Measurements from ENCODE around the gene CACNB2.

Gene CACNB2

DNA sequence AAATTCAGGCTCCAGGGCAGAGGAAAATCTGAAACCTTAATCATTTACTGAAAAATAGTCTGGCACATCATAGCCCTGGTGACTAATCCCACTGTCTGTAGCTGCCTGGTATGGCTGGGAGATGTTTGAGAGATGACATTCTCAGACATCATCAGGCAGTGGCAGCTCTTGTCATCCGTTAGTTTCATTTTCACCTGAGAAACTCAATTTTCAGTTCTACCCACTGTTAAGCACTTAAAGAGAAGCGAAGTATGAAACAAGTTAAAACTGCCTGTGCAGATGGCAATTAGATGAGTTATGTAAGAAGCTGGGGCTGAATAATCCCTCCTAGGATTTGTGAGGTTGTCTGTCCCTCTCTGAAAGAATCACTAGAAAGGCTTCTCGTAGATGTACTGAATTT is 361.0 kb downstream of the CACNB2 start:
- Histone ChIP-seq H3K4me3 (ENCODE audit: low read length) (no peak overlapping the region), H3F3A (ENCODE audit: control insufficient read depth, insufficient read depth) (no peaks in the 10 kb centered on the region), H3K79me2 (ENCODE audit: control insufficient read depth, low read length) (no peaks in the 10 kb centered on the region), H3K4me2 (ENCODE audit: low read length) (no peak overlapping the region), H3K4me1 (ENCODE audit: control insufficient read depth, low read length) (no peaks in the 10 kb centered on the region), H3K9me2 (replicated peaks; ENCODE audit: control insufficient read depth, low read length) (no peaks in the 10 kb centered on the region), H3K27ac (ENCODE audit: low read depth, low read length) (no peak overlapping the region), H4K20me1 (ENCODE audit: control insufficient read depth, insufficient read depth, low read depth, low read length) (no peaks in the 10 kb centered on the region), H3K9me3 (ENCODE audit: control insufficient read depth, insufficient read depth, low read length) (no peaks in the 10 kb centered on the region), H3K36me3 (ENCODE audit: control insufficient read depth, low read length) (no peaks in the 10 kb centered on the region), H3K27me3 (ENCODE audit: control insufficient read depth, low read length) (no peaks in the 10 kb centered on the region)
- no peak for TF ChIP-seq EZH2phosphoT487 (IDR thresholded peaks at IDR 0.05; ENCODE audit: borderline replicate concordance, low read length)
- TF ChIP-seq, protein P1, sequence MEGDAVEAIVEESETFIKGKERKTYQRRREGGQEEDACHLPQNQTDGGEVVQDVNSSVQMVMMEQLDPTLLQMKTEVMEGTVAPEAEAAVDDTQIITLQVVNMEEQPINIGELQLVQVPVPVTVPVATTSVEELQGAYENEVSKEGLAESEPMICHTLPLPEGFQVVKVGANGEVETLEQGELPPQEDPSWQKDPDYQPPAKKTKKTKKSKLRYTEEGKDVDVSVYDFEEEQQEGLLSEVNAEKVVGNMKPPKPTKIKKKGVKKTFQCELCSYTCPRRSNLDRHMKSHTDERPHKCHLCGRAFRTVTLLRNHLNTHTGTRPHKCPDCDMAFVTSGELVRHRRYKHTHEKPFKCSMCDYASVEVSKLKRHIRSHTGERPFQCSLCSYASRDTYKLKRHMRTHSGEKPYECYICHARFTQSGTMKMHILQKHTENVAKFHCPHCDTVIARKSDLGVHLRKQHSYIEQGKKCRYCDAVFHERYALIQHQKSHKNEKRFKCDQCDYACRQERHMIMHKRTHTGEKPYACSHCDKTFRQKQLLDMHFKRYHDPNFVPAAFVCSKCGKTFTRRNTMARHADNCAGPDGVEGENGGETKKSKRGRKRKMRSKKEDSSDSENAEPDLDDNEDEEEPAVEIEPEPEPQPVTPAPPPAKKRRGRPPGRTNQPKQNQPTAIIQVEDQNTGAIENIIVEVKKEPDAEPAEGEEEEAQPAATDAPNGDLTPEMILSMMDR (IDR thresholded peaks at IDR 0.05; ENCODE audit: low read depth, low read length, poor library complexity, severe bottlenecking): no peak

DNA sequence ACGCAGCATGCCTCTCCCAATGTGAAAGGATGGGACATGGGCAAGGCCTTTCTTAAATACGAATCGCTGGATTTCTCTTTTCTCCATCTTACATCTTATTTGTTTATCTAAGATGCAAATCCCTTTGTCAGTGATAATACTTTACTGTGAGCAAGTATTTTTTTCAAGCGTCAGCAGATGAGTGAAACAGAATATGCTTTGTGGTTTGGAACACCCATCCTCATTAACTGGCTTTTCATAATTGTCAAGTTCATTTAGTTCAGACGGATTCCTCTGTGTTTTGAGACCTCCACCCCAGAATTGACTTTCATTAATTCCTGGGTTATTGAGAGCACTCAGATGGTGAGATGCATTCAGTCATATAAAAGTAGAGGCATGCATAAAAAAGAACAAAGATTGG is 361.4 kb downstream of the CACNB2 start:
- H3F3A ChIP-seq (ENCODE audit: control insufficient read depth, insufficient read depth): no peaks in the 10 kb centered on the region
- no peak overlapping the region for H3K4me3 ChIP-seq (ENCODE audit: low read length)
- no peaks in the 10 kb centered on the region for H3K9me3 ChIP-seq (ENCODE audit: control insufficient read depth, insufficient read depth, low read length)
- H3K4me2 ChIP-seq (ENCODE audit: low read length): no peak overlapping the region
- H3K27ac ChIP-seq (ENCODE audit: low read depth, low read length): no peak overlapping the region
- H3K36me3 ChIP-seq (ENCODE audit: control insufficient read depth, low read length): no peaks in the 10 kb centered on the region
- H3K79me2 ChIP-seq (ENCODE audit: control insufficient read depth, low read length): no peaks in the 10 kb centered on the region
- TF ChIP-seq, protein P1 (IDR thresholded peaks at IDR 0.05; ENCODE audit: low read depth, low read length, poor library complexity, severe bottlenecking): no peak
- no peak for TF ChIP-seq EZH2phosphoT487 (IDR thresholded peaks at IDR 0.05; ENCODE audit: borderline replicate concordance, low read length)
- no peaks in the 10 kb centered on the region for H4K20me1 ChIP-seq (ENCODE audit: control insufficient read depth, insufficient read depth, low read depth, low read length)
- H3K27me3 ChIP-seq (ENCODE audit: control insufficient read depth, low read length): no peaks in the 10 kb centered on the region
- no peaks in the 10 kb centered on the region for H3K4me1 ChIP-seq (ENCODE audit: control insufficient read depth, low read length)
- H3K9me2 ChIP-seq (replicated peaks; ENCODE audit: control insufficient read depth, low read length): no peaks in the 10 kb centered on the region

- Histone ChIP-seq H3K27me3 (ENCODE audit: control insufficient read depth, low read length) (no peaks in the 10 kb centered on the region), H3K4me2 (ENCODE audit: low read length) (no peak overlapping the region), H3K4me1 (ENCODE audit: control insufficient read depth, low read length) (no peaks in the 10 kb centered on the region), H3K36me3 (ENCODE audit: control insufficient read depth, low read length) (no peaks in the 10 kb centered on the region), H3K79me2 (ENCODE audit: control insufficient read depth, low read length) (no peaks in the 10 kb centered on the region), H3K27ac (ENCODE audit: low read depth, low read length) (no peak overlapping the region), H3K9me3 (ENCODE audit: control insufficient read depth, insufficient read depth, low read length) (no peaks in the 10 kb centered on the region), H3K9me2 (replicated peaks; ENCODE audit: control insufficient read depth, low read length) (no peaks in the 10 kb centered on the region), H3K4me3 (ENCODE audit: low read length) (no peak overlapping the region), H3F3A (ENCODE audit: control insufficient read depth, insufficient read depth) (no peaks in the 10 kb centered on the region), H4K20me1 (ENCODE audit: control insufficient read depth, insufficient read depth, low read depth, low read length) (no peaks in the 10 kb centered on the region)
- TF ChIP-seq EZH2phosphoT487 (IDR thresholded peaks at IDR 0.05; ENCODE audit: borderline replicate concordance, low read length): no peak
- TF ChIP-seq, protein P1 (IDR thresholded peaks at IDR 0.05; ENCODE audit: low read depth, low read length, poor library complexity, severe bottlenecking): no peak
Observed at GRCh38 chr10:18504161-18504560, 363.9 kb downstream of the CACNB2 start.

Measured in DOHH2 (cell line).